NCI-H146 treated with DMSO at 0.1 percent for 48 hours (cell line): Measurements from ENCODE around the gene LY6G5B.

ENCODE experiments used
- DNase-seq: peaks from one replicate; lab custom pipeline; 2025; ENCODE audit not compliant: unreplicated experiment; lab: John Stamatoyannopoulos, UW

The LY6G5B gene

GRCh38 chr6:31640612-31641011, 29.2 kb upstream of the LY6G5B start:
- no peak for DNase-seq

DNA sequence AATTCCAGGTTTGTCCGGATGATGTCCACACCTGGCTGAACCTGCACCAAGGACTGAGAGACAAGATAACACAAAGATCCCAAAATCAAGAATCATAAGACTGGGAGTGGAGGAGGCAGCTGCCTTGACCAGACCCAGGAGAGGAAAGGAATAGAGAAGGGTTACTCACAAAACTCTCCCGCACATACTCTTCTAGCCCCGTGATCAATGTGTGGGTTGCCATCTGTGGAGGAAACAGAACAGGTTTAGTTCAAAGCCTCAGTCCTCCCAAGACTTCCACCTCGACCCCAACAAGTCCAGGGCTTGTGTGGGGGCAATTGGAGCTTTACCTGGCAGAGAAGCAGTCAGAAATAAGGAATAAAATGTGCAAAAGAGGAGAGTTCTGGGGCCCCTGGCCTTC, 28.4 kb upstream of the LY6G5B start:
- DNase-seq: no peak

DNA sequence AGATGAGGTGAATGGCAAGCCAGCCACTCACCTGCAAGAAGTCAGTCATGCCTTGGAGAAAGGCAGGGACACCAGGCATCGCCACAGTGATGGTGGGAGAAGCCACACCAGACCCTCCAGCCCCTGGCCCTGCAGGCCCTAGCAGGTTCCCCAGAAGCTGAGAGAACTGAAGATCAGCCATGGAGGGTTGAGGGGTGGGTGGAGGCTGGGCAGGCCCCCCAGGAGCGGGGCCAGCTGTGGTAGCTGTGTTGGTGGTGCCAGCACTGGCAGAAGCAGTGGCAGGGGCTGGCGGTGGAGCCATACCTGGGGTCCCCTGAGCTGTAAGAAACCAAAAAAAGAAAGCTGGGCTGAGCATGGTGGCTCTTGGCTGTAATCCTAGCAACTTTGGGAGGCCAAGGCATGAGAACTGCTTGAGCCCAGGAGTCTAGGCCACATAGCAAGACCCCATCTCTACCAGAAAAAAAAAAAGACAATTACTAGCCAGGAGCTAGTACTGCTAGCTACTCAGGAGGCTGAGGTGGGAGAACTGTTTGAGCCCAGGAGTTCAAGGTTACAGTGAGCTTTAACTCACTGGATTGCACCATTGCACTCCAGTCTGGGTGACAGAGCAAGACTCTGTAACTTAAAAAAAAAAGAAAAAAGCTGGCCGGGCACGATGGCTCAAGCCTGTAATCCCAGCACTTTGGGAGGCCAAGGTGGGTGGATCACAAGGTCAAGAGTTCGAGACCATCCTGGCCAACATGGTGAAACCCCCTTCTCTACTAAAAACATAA, 26.8 kb upstream of the LY6G5B start:
- no peak for DNase-seq

- no peak for DNase-seq
Measured at GRCh38 chr6:31643818-31644454, 25.8 kb upstream of the LY6G5B start.

- DNase-seq: no peak
Measured at GRCh38 chr6:31645325-31645724, 24.5 kb upstream of the LY6G5B start.

GRCh38 chr6:31651602-31652191, 18.1 kb upstream of the LY6G5B start:
- peak; percentile 59 for DNase-seq

DNA sequence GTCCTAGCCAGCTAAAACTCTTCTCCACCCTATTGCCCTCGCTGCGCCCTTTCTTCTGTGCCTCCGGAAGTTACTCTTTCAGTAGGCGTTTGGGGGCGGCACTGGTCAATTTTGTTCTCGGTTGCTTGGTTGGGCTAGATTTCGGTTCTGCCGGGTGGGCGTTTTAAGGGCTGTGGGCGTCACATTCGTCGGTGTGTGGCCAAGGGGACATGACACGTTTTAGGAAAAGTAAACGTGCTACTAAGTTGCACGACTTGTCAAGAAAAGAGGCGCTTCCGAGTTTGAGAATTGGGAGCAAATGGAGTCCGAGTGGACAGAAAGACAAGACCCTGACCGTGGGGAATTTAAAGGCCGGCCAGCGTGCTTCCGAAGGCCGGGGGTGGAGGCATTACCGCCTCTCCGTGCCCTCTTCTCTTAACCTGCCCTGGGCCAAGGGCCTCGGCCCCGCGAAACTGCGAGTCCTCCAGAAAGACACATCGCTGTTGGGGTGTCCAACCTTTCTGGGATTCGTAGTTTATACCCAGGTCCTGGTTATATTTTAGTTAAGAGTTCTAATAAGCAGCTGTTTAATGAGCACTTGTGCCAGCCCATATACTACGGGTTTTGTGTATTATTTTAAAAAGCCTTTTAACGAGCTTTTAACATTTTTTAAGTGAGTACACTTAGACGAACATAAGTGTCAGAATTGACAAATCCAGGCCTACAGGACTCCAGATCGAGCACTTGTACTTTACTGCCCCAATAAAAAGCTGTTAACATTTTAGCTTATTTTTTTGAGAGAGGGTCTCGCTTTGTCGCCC, 16.7 kb upstream of the LY6G5B start:
- peak; percentile 95 for DNase-seq

DNA sequence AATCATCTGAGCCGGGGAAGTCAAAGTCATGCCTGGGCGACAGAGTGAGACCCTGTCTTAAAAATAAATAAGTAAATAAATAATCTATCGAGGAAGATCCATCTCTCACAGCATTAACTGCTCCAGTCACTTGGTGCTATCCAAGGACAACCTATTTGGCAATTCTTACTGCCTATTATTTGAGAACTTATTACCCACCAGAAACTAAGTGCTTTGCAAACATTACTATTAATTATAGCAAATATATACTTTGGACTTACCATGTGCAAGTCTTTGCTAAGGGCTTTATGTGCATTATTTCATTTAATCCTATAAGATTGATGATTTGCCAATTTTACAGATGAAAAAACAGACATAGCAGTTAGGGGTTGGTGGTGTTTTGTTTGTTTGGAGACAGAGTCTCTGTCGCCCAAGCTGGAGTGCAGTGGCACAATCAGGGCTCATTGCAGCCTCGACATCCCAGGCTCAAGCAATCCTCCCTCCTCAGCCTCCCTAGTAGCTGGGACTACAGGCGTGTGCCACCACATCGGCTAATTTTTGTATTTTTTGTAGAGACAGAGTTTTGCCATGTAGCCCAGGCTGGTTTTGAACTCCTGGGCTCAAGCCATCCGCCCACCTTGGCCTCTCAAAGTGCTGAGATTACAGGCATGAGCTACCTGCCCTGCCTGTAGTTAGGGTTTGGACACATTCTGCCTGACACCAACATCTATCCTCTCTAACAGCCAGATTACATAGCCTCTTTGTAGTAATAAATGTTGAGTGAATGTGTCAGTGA, 15.0 kb upstream of the LY6G5B start:
- DNase-seq: no peak

GRCh38 chr6:31655349-31656237, 14.2 kb upstream of the LY6G5B start, which contains the start of gene APOM:
Gene APOM, plus strand, starts transcription at chr6:31655894. Its CDS starts 73 bp downstream, at chr6:31655967.
- DNase-seq: no peak

DNA sequence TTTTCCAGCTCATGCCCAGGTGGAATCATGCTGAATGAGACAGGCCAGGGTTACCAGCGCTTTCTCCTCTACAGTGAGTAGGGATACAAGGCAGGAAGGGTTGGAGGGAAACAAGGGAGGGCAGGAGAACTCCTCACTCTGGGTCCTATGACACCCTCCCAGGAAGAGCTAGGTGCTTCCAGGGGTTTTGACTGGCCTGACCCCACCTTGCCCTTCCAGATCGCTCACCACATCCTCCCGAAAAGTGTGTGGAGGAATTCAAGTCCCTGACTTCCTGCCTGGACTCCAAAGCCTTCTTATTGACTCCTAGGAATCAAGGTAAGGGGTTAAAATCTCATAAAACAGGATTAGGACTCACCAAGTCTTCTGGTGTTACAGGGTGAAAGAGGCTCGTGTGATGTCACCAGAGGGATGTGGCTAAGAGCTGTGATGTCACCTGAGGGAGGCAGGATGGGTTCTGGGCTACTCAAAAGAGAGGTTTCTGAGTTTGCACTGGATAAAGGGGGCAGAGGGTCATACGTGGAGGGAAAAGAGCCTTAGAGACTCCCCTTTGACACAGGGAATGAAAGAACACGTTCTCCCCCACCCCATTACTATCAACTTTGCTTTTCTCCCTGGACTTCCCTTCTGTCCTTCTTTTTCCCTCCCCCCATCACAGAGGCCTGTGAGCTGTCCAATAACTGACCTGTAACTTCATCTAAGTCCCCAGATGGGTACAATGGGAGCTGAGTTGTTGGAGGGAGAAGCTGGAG, 12.2 kb upstream of the LY6G5B start:
- no peak for DNase-seq

DNA sequence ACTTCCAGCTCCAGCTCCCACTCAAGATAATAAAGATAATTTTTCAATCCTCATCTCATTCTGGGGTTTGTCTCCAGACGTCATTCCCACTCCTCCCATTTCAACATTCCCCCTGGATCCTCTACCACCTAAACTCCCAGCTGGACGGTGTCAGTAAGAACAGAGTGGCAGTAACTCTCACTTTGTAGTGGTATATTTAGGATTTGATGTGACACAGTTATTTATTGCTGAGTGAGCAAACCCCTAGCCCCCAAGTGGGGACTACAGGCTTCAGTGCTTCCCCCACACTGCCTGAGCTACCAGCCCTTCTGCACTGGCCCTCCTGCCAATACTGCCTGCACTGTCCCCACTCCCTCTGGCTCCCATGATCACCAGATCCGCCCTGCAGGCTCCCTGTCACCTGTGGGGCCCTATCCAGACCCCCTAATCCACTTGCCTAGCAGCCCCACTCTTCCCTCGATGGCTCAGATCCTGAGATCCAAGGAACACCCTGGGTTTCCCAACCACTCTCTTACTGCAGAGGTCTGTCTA, 11.6 kb upstream of the LY6G5B start:
- DNase-seq: no peak

DNA sequence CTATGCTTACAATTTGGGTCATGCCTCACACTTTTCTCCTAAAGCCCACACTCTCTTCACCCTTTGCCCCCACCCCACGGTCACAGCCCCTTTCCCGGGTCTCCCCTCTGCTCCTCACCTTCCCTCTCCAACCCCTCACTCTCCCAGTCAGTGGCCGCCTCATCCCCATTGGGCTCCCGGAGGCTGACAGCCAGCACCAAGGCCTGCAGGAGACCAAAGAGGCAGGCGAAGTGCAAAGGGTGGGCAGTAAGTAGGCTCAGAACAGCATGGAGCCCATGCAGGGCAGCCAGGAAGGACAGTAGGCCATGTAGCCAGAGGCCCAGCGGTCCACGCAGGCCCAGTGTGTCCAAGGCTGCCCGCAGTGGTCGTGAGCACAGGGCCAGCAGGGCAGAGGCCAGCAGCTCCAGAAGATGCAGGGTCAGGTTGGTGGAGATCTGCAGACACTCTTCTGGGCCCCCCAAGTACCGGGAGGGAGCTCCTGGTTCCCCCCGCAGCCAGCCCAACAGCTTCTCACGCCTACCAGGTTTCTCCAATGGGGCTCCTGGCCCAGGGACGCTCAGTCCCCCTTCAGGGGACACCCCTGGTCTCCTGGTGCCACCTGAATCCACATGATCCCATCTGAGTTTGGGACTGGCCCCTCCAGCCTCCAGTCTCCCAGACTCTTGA, 10.7 kb upstream of the LY6G5B start:
- no peak for DNase-seq

- DNase-seq: no peak
Measured at GRCh38 chr6:31659649-31660380, 10.0 kb upstream of the LY6G5B start.

GRCh38 chr6:31660381-31661261, 9.2 kb upstream of the LY6G5B start, which contains the start of gene C6orf47:
Gene C6orf47, minus strand, starts transcription at chr6:31660778. Its CDS starts 831 bp downstream, at chr6:31659947.
- DNase-seq: peak; percentile 61

DNA sequence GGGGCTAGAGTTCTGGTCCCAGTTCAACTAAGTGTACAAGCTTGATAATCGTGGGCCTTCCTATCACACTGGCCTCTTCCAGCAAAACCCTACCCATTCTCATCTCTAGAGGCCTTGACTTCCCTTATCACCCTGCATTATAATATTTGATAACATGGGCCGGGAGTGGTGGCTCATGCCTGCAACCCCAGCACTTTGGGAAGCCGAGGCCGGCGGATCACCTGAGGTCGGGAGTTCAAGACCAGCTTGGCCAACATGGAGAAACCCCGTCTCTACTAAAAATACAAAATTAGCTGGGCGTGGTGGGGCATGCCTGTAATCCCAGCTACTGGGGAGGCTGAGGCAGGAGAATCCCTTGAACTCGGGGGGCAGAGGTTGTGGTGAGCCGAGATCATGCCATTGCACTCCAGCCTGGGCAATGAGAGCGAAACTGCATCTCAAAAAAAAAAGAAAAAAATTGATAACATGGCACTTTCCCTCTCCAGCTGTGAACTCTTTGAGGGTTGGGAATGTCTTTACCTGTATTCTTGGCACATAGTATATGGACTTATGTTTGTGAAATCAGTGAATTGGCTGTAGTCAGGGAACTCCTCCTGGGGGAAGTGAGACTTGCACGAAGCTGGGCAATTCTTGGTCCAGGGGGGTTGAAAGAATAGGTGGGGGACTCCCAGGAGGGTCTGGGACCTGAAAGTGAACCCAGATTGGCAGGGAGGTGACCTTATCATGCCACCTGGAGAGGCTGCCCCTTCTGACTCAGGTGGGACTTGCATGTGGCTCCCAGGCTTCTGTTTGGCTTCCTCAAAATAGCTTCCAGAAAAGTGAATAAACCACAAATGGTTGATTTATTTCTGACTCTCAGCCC, 8.3 kb upstream of the LY6G5B start:
- no peak for DNase-seq
